Measurements from ENCODE around the gene RAX.

GRCh38 chr18:59275406-59275949 is 2.2 kb upstream of the RAX start:
- TF ChIP-seq CTCF (IDR thresholded peaks at IDR 0.05; ENCODE audit: low read depth, low read length) (no peak), MAX (IDR thresholded peaks at IDR 0.05; ENCODE audit: low read depth, low read length) (no peak), POLR2A (IDR thresholded peaks at IDR 0.05; ENCODE audit: extremely low read depth, insufficient read length) (no peak), MYC (IDR thresholded peaks at IDR 0.05; ENCODE audit: low read depth, low read length) (no peak)

All from NB4 (cell line).